ENCODE results near the gene SRGAP2B. TPM values are rescaled to one million over a fixed set of nuclear protein-coding genes. Genes with fewer than 3 reads are reported as not detected.
"Not testable (repeated sequence)": the region's sequence is repeated elsewhere in the genome, so short reads cannot be mapped to it uniquely, and the experiment has no call there.

Gene SRGAP2B
- total and polyA plus RNA-seq, 2 experiments from 2014 or later, result 8.9 to 20.1 TPM

GRCh38 chr1:144858607-144859006 is 236.5 kb downstream of the SRGAP2B start:
- not testable (repeated sequence) for H3K4me3 ChIP-seq; H3K4me1 ChIP-seq (ENCODE audit: low read depth); H3K27ac ChIP-seq; DNase-seq (ENCODE audit: low read depth in 1 of 2, low spot score in 1 of 2); H3K27me3 ChIP-seq; H3K9me3 ChIP-seq (ENCODE audit: low read depth); H3K36me3 ChIP-seq

Other genes starting within 250 kb of the SRGAP2B start
- gene FAM72D, start 646 bp upstream of the SRGAP2B start, total RNA-seq, result 0.14 and 6.4 TPM in 2 replicates
- gene FAM72D, start 646 bp upstream of the SRGAP2B start, polyA plus RNA-seq, result 0.94 and 7.0 TPM in 2 replicates
- not detected in 2 replicates for gene PPIAL4D, start 146.8 kb upstream of the SRGAP2B start, total RNA-seq
- gene PPIAL4D, start 146.8 kb upstream of the SRGAP2B start, polyA plus RNA-seq, result not detected in 2 replicates